Ammon's horn (tissue), 1 donor: Measurements from ENCODE around the gene RIN1.

Experiments used
- DNase-seq: peaks from one replicate; pipeline ENCODE4 v3.0.0-alpha.2; 2016; ENCODE audit warnings: low spot score

Gene RIN1

DNA sequence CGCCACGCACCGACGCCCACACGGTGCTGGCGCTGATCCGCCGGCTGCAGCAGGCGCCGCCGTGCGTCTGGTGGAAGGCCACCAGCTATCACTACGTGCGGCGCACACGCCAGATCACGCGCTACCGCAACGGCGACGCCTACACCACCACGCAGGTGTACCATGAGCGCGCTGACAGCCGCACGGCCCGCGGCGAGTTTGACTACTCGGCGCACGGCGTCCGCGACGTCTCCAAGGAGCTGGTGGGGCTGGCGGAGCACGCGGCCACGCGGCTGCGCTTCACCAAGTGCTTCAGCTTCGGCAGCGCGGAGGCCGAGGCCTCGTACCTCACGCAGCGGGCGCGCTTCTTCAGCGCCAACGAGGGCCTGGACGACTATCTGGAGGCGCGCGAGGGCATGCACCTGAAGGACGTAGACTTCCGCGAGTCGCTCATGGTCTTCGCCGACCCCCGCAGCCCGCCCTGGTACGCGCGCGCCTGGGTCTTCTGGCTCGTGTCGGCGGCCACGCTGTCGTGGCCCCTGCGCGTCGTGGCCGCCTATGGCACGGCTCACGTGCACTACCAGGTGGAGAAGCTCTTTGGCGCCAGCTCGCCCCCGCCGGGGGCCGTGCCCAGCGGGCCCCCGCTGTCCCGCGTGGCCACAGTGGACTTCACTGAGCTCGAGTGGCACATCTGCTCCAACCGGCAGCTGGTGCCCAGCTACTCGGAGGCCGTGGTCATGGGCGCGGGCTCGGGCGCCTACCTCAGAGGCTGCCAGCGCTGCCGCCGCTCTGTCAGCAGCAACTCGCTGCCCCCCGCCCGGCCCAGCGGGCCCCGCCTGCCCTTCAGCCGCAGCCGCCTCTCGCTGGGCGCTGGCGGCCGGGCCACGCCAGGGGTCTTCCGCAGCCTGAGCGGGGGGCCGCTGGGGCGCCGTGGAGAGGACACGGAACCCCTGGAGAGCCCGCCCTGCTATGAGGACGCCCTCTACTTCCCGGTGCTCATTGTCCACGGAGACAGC is 41.3 kb downstream of the RIN1 start:
- no peak for DNase-seq

DNA sequence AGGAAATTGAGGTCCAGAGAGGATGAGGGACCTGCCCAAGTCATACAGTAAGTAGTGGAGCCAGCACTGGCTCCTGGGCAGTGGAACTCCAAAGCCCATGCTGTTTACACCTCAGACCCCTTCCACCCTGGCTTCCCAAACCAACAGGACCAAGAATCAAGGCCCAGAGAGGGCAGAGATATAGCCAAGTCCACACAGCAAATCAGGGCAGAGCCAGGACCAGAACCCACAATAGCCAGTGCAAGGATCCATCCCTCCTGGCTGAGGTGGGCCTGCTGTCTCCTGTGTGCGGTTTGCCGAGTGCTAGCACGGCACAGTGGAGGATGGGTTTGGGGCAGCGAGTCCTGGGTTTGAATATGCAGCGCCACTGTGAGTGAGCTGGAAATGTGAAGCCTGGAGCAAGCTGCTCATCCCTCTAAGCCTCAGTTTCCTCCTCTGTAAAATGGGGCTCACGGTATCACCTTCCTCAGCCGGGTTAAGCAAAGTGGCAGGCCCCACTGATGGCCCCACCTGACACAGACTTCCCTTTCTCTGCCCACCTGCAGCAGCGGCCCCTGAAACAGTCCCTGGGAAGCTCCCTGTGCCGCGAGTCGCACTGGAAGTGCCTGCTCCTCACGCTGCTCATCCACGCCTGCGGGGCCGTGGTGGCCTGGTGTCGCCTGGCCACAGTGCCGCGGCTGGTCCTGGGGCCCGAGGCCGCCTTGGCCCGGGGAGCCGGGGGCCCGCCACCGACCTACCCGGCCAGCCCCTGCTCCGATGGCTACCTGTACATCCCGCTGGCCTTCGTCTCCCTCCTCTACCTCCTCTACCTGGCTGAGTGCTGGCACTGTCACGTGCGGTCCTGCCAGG is 42.2 kb downstream of the RIN1 start:
- no peak for DNase-seq

DNA sequence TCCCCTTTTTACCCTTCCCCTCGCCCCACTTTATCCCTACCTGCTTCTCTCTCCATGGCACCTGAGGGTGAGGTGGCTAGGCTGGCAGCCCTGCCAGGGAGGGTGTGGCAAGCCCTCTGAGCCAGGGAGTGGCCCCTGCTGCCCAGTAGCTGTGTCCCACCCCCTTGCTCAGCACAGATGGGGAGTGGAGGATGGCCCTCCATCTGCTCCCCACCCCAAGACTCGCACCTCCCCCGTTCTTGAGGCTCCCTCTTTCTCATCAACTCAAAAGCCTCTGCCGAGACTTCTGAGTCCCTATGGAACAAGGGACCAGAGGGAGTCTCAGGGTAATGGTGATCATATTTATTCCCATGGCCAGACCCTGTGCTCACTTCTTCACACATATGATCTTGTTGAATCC is 42.9 kb downstream of the RIN1 start:
- DNase-seq, result no peak

DNA sequence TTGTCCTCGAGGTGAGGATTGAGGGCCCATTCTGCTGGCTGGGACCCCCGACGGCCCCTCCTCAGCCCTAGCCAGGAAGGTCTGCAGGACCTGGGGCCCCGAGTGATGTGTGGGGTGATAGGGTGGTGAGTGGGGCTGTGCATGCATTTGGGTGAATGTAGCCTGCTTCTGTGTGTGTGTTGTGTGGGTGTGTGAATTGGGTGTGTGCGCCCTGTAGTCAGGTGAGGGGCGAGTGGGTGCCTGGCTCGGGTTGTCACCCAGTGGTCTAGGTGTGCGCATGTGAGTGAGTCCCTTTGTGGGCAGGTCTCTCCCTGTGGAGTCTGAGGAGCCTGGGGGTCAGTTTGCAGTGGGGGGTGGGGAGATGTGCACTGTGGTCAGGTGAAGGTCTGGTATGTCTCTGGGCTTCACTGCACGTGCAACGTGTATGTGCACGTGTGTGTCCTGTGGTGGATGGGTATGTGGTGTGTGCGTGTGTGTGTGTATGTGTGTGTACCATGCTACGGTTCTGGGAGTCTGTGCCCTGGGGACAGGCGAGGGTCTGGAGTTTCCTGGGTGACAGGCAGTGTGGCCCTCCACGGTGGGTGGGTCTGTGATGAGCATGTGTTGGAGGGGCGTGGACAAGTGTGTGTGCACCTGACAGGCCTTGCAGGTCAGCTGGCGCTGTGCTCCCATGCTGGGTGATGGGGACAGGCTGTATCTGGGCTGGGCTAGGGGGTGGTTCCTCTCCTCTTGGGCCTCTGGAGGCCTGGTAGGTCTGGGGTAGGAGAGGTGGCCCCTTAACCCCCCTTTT is 43.5 kb downstream of the RIN1 start:
- DNase-seq, result no peak

DNA sequence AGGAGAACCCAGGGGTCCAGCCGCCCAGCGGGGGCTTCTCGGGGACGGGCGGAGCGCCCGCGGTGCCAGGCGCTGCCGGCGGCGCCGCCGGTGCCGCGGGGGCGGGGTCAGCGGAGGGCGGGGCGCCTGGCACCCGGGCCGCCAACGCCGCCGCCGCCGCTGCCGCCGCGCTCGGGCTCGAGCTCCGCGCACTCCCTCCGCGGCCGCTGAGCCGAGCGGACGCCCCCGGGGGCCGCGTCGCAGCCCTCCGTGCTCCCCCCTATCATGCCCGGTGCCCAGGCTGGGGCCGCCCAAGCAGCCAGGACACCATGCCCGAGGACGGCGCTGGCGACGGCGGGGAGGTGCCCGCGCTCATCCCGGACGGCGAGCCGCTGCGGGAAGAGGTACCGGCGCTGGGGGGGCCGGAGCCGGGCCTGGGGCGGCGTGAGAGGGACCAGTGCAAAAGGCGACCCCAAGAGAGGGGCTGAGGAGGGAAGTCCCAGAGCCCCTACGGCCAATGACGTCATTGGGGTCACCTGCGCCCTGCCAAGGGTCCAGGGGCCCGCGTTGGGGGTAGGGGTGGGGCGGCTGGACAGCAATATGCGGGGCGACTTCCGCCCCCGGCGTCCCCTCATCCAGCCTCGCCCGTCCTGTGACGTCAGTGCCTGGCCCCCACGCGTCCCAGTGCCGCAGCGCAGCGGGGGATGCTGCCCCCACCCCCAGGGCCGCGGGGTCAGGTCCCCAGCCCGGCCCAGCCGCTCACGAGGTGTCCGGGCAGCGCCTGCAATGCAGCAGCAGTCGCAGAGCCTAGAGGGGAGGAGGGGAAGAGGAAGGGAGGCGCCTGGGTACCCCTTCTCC is 44.3 kb downstream of the RIN1 start, which contains the start of gene TMEM151A:
Gene TMEM151A (plus strand): TSS at position 189 of the 837 bp plus-strand sequence. CDS start 120 bp downstream, at position 309.
- DNase-seq, result peak; percentile 54

DNA sequence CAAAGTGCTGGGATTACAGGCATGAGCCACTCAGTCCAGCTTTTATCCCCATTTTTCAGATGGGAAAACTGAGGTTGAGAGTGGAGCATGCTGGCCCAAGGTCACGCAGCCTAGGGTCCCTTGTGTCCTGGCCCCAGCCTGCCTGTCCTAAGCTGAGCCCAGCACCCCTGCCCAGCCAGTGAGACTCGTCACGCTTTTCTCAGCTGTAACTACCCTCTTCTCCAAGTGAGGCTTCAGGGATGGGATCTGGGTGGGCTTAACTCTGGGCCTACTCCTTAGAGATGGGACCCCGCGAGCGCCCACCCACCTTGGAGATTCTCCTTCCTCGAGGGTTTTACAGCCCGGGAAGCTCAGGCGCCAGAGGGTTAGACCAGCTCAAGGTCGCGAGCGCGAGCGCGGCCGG is 44.9 kb downstream of the RIN1 start:
- DNase-seq, result no peak

DNA sequence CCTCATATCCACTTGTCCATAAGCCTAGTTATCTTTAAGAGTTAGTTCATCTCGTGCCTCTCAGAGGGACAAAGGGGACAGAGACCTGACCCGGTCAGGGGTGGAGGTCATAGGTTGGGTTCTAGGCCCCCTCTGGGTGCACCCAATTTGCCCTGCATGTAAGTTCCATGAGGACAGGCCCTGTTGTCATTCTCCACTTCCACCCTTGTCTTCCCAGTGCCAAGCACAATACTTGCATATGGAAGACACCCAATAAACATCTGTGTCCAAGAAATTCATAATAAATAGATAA is 46.0 kb downstream of the RIN1 start:
- no peak for DNase-seq

DNA sequence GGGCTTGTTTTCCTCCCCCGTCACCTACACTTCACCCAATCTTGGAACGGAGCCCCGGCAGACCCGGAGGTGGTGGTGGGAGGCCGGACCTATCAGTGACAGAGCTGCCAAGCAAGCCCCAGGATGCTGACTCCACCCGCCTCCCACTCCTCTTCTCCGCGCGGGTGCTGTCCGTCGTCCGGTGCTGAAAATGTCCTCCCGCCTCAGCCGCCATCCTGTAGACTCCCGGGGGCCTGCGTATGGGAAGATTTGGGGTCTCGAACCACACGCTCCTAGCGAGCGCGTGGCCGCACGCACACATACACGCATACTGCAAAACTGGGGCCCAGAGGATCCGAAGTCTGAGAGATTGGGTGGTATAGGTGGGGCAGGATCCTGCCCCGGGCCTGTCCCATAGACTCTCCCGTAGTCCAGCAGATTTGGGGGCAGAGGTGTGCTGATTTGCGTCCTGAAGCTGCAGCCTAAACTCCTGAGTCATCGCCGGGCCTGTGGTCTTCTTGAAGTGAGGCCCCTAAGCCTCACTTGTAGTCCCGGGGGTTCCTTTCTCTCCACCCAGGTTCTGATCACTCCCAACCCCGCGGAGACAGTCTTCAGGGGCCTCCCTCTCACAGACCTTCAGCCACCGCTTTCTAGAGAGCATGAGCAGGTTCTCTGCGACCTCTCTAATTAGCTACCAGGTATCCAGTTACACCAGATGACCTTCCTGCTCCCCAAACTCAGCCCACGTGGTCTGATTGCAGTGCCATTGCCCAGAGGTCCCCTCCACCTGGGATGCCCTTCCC is 46.5 kb downstream of the RIN1 start:
- DNase-seq, result peak; percentile 67

DNA sequence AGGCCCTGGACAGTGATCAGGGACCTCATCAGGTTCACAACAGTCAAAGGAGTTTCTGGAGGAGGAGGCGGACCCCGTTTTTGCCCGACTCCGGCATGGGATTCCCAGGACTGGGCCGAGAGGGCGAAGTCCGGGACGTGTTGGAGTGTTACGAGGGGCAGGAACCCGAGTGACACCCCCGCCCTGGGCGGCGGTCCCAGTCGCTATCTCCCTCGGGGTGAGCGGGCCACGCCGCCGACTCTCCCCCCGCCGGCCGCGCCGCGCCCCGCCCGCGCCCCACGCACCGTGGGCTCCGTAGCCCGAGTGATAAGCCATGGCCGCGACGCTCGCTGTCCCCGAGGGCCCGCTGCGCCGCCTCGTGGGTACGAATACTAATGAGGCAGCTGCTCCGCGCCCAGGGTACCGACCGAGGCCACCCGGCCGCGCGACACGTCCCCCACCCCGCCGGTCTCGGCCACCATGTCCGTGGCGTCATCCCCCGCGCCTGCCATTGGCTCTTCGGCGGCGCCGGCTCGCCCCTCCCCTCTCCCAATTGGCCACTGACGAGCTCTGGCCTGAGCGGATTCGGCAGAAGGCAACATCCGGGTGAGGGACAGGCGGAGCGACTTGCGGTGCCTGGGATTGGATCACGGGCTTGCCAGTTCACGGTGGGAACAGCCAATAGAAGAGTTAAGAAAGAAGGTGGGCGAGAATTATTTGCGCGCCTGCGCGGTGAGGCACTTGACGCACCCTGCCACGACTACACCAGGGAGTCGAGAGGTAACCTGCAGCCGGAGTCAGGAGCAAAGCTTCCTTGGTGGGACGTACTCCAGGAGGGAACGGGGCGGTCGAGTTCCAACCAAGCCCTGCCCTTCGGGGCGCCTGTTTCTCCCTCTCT is 47.3 kb downstream of the RIN1 start, which contains the start of gene YIF1A:
Gene YIF1A (minus strand): TSS at position 473 of the 877 bp plus-strand sequence. CDS start 158 bp downstream, at position 315.
- peak; percentile 100 for DNase-seq

DNA sequence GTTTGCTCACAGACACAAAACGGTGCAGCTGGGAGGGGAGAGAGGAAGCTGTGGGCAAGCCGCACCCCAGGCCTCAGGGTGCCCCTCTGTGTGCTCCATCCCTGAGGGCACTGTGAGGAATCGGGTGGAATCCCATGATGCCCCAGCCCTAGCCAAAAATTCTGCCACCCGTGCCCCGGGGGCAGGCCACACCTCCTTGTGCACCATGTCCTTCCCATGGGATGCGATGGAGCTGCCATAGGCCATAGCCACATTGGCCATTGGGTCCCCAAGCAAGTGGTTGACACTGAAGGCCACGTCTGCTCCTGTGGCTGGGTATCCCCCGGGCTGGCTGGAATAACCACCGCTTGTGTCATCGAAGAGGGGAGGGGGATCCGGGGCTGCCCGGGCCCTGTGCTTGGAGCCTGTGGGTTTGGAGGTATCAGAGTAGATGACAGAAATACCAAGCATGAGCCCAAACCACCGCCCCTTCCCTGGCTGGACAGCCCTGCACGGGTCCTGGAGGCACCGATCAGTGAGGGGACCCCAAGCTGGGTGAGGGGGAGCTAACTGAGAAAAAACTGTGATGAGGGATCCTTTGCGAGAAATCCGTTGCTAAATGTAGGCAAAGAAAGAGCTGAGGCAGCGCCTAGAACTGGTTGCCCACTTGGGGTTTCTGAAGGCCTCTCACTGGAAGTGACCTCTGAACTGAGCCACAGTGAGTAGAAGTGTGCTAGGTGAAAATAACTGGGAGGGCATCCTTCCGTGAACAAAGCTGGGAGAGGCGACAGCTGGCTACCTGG is 48.2 kb downstream of the RIN1 start:
- no peak for DNase-seq

DNA sequence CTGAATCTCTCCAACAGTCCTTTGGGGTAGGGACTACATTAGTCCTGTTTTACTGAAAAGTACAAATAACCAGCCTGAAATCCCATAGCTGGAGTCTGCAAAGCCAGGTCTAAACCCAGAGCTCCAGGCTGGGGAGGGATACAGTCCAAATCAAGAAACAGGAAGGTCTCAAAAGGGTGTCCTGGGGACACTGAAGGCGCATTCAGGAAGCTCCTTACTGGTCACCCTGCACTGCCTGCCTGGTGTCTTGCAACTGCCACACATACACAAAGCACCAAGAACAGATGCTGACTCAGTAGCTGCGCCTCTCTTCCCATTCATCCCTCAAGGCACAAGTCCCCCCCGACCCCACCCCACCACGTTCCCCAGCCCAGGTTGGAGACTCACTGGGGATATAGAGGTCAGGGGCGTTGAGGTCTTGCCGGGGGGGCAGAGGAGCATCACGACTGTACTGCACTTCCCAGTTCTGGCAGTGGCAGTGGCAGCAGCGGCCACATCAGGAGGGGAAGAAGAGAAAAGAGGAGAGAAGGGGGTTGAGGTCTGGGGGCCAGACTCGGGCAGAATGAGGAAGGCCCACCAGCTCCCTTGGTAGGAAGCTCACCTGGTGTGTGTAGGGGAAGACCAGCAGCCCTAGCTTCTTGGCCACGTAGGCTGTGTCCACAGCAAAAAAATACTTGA is 48.9 kb downstream of the RIN1 start:
- no peak for DNase-seq

DNA sequence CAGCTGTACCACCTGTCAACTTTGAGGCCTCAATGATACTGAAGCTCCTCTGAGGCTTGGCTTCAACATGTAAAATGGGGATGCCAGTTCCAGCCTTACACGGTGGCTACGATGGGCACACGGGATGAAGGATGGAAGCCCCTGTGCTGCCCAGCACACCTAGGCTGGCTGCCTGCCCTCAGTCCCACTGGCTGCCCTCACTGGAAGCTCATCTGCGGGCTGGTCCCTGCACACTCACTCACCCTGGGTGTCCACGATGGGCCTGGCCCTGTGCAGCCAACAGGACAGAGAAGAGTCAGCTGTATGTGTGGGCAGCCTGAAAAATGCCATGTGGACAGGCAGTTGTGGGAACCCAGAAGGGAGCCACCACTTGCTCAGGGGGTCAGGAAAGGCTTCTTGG is 49.5 kb downstream of the RIN1 start:
- no peak for DNase-seq

DNA sequence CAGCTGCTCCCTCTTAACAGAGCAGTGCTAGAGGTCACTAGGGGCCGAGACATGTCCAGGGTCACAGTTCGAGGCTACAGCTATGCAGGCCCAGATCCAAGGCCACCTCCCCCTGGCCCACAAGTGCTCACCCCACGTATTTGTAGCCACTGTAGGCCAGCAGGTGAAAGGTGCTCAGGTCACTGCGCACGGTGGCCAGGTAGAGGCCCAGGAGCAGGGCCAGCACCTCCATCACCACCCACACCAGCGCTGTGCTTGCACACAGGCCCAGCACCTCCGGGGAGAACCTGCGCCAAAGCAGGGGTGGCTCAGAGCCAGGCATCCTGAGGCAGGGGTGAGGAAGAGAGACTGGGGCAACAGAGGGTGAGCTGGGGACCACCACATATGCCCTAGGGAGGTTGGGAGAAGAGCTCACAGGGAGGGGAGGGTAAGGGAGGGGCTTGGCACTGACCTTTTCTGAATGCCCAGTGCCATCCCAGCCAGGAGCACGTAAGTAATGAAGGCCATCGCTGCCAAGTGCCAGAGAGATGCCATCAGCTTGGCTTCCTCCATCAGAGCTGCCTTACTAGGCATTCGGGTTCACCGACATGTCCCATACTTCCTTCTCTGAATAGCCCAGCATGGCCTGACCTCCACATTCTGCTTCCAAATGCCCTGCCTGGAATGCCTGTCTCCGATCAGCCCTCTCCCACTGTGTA is 50.8 kb downstream of the RIN1 start:
- no peak for DNase-seq

DNA sequence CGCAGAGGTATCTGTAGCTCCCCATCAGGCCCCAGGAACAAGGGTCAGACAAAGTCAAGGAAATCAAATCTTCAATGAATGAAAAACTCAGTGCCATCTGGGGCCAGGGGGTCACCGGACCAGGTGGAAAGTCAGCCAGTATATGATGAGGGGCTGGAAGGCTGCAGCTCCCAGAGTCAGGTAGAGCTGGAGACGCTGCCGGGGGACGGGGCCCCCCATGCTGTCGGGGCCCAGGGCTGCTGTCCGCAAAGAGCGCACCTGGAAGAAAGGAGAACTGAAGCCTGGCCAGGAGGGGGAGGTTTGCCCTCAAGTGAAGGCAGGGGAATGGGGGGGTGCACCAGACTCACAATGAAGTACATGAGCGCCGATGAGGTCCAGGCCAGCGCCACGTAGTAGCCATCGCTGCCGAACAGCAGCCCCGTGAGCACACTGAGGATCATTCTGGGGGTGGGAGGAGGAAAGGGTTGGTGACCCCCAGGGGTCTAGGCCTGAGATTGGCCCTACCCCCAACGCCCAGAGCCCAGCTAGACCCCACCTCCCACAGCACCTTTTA is 51.6 kb downstream of the RIN1 start:
- DNase-seq, result no peak

DNA sequence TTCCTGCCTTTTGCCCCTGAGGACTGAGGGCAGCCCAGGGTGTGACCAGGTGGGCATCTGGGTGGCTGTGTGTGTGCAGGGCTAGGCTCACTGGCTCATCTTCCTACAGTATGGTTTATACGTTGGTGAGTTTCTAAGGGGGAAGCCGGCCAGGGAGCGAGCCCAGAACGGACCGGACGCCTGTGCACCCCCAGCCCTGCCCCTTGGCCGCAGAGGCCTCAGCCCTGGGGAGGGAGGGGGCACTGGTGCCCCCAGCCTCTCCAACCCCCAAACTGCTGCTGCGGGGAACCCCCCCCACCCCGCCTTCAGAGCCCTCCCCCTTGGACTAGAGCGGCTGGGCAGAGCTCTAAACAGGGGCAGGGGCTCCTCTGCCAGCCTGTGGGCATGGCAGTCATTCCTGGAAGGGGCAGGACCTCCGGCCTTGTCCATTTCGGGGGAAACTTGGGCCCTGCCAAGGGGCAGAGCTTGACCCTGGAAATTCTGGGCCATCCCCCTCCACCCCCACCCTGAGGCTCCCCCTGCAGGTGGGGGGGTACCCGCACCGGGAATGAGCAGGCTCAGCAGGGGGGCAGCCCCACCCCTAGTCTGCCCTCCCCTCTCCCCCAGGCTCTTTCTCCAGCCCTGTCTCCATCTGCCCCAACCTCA is 52.7 kb downstream of the RIN1 start:
- DNase-seq, result no peak
